Measurements from ENCODE around the gene WFS1. TPM values are rescaled to one million over a fixed set of nuclear protein-coding genes. Genes with fewer than 3 reads are reported as not detected.

The WFS1 gene
- total and polyA plus RNA-seq, 2 of the 8 experiments (the other 6 are each of a cell fraction or from before 2014, with no cell fraction given) = 29.1 to 43.1 TPM

DNA sequence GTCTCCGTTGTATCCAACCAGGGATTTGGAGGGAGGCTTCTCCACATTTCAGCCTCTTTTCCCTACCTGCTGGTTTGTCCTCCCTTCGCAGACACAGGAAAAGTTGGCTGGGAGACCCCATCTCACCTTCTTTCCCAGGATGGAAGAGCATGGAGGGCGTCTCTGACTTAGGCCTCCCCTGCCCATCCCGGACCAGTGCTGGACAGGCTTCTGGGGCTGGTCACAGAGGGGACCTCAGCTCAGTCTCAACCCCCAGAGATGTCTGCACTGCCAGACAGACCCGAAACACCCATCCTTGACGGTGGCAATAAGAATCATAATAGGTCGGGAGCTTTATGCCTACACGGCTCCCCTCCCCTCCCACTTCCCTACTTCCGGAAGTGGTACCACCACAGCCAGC is 1.6 kb downstream of the WFS1 start (continued):
- no peak for TF ChIP-seq SIRT6 (IDR thresholded peaks at IDR 0.05; ENCODE audit: low read length)
- TF ChIP-seq SAP30 (IDR thresholded peaks at IDR 0.05; ENCODE audit: insufficient read depth, insufficient replicate concordance, low read length) = no peak
- TF ChIP-seq ATF2 (IDR thresholded peaks at IDR 0.05; ENCODE audit: low read length) = no peak
- no peak for TF ChIP-seq SP2 (IDR thresholded peaks at IDR 0.05; ENCODE audit: low read length)
- TF ChIP-seq CTCF (IDR thresholded peaks at IDR 0.05; ENCODE audit: control extremely low read depth in 1 of 3, insufficient read depth in 1 of 3, low read depth in 1 of 3, low read length in 3 of 3) = no peak
- TF ChIP-seq POLR2A (IDR thresholded peaks at IDR 0.05; ENCODE audit: control extremely low read depth in 1 of 2, low read depth in 2 of 2, low read length in 2 of 2) = no peak
